ENCODE results near the gene CSF3.

Gene CSF3

DNA sequence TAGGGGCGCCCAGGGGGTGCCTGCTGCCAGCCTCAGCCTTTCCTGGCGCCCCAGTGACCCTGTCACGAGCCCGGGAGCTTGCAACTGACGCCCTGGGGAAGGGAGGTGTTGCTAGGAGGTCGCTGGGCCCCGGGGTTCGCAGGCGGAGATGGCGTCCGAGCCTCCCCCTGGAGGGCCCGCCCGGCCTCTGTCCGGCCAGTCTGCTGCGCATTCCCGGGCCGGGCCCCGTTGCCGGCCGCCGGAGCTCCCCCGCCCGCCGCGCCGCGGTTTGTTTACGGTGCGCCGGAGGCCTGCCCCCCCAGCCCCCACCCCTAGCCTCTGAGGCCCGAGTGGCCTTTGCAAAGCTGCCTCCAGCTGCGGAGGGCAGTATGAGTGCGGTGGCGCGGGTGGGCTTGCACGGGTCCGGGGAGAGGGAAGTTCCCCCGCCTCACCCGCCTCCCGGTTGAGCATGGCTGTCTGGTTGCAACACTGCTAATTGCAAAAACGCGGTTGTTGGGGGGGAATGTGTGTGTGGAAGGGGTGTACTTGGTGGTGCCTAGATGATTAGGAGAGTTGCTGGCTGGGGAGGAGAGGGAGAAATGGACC, 48.0 kb downstream of the CSF3 start:
- DNase-seq: no peak

DNA sequence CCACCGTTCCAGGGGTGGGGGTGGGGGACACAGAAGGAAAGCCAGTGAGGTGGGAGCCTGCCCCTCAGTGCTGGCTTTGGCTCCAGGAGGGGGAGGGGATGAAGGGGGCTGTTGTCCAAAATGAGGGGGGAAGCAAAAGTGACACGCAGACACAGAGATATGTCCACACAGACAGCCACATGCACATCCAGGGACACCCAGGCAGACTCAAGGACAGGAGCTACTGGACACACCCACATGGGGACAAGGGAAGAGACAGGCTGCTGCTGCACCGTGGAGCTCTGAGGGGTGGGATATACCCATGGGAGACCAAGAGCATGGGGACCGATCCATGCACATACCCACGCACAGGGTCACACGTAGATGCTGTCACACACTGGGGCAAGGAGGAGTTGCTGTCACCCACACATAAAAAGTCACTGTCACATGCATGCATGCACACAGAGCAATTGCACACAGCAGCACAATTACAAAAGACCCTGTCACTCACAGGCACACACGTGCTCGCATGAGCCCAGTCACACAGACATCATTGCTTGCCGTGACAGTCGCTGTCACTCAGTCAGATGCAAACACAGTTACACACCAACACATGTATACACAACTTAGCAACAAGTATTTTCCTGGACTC, 48.8 kb downstream of the CSF3 start:
- peak; percentile 33 for DNase-seq

GRCh38 chr17:40064971-40065768, 49.9 kb downstream of the CSF3 start:
- DNase-seq: no peak

DNA sequence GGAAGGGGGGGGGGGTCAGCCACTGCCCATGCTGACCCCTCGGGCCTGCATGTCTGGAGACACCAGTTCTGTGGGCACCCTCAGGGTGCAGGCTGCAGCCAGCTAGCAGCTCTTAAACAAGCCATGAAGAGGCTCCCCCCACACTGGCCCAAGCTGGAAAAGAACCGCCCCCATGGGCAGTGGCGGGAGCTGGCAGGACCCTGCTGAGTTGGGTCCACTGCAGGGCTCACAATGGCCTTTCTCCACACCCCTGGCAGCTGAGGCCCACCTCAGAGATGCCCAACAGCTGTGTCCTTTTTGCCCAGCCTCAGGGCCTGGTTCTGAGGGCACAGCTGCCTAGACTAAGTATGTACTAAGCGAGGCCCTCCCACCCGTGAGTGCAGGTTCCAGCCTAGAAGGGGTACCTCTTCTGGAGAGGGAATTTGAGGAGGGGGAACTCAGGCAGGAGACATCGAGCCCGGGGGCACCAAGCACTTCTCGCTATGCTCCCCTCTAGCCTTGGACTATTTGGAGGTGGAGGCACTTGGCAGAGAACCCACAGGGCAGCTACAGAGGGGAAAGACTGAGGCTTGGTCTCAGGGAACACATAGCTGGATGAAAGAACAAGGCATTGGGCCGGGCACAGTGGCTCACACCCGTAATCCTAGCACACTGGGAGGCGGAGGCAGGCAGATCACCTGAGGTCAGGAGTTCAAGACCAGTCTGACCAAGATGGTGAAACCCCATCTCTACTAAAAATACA, 50.7 kb downstream of the CSF3 start:
- DNase-seq: no peak
